GM19023 (cell line): ENCODE data around the gene INPP5A.

ENCODE experiments used
- ATAC-seq: cut with Tn5 transposase; IDR thresholded peaks from one replicate; pipeline ENCODE4 v1.9.1; 2021; ENCODE audit warnings: mild to moderate bottlenecking, moderate library complexity; ENCODE audit not compliant: unreplicated experiment

INPP5A gene

GRCh38 chr10:132805599-132805998, 268.0 kb downstream of the INPP5A start:
- ATAC-seq: no peak

- no peak for ATAC-seq
Measured at GRCh38 chr10:132806110-132806509, 268.5 kb downstream of the INPP5A start.

- ATAC-seq: no peak
Measured at GRCh38 chr10:132806561-132807003, 269.0 kb downstream of the INPP5A start.

GRCh38 chr10:132807621-132808049, 270.0 kb downstream of the INPP5A start:
- no peak for ATAC-seq

- ATAC-seq: no peak
Measured at GRCh38 chr10:132808383-132809231, 271.0 kb downstream of the INPP5A start.

GRCh38 chr10:132809232-132810140, 271.9 kb downstream of the INPP5A start:
- no peak for ATAC-seq

DNA sequence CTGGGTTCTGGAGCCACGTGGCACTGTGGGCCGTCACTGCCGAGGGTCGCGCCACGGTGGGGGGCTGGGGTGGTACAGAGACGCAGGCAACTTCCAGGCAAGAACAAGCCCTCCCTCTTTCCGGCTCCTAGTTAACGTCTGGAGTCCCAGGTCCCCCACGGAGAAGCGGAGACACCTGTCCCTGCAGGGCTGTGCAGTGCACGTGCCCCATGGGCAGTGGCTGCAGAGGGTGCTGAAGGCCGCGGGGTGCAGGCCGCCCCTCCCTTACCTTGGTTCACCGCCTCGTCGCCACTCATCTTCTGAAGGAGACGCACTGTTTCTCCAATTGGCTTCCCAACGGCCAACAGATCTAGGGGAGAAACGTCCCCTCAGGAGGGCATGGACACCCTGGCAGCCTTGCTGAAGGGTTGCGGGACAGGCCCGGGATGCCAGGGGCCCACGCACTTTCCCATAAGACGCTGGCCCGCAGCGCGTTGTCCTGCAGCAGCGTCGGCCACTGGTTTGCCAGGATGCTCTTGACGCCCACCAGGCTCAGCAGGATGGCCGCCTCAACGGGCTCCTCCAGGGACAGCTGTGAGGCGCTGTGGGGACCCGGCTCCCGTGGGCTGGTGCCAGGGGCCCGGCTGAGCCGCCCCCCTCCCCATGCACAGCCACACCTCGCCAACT, 272.7 kb downstream of the INPP5A start:
- no peak for ATAC-seq

DNA sequence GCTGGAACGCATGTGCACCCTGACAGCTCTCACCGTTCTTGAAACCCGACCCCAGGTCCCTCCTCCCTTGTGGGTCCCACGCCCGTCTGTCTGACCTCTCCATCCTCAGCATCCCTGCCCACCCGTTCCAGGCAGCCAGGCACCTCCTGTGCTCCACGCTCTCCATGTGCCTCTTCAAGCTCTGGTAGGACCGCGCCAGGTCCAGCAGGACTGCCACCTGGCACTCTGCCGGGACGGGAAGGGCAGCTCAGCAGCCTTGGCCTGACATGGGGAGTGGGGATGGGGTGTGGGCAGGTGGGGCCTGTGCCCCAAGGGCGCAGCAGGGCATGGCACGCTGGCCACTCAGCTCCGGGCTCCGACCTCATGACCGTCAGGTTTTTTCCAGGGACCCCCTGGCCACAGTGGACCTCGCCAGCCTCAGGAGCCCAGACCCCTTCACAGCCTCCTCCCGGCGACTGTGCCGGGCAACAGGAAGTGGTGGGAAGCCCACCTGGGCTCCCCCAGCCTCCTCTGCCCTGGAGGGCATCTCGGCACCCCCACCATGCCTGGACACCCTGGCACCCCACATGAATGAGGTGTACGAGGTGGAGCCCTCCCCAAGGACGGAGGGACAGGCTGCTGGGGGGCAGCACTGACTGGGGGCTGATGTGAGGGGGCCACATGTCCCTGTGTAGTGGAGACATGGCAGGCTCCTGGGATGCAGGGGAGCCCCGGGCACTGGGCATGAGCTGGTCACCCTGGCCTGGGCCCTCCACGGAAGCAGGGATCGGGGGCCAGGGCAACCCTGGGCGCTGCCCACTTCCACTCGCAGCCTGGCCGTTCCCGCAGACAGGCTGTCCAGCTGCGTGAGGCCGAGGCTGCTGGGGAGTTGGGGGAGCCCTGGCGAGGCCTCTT, 273.5 kb downstream of the INPP5A start:
- ATAC-seq: no peak

GRCh38 chr10:132811891-132812481, 274.4 kb downstream of the INPP5A start:
- no peak for ATAC-seq

DNA sequence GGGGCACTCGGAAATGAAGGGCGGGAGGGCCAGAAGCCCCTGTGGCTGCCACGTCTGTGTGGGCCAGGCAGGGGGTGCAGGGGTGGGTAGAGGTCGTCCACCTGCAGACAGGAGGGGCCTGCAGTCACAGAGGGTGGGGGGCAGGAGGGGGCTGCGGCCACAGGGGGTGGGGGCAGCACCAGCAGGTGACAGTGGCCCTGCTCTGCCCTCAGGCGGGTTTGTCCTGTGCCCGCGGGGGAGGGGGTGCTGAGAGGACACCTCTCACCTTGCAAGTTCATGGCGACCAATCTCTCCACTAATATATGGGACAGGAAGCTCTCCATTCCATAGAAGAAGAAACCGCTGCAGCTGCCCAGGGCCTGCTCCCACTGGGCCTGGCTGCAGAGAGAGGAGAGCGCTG, 274.9 kb downstream of the INPP5A start:
- no peak for ATAC-seq

GRCh38 chr10:132813001-132813401, 275.4 kb downstream of the INPP5A start:
- no peak for ATAC-seq

- ATAC-seq: no peak
Measured at GRCh38 chr10:132813560-132814468, 276.2 kb downstream of the INPP5A start.

- ATAC-seq: no peak
Measured at GRCh38 chr10:132814469-132814856, 276.9 kb downstream of the INPP5A start.

DNA sequence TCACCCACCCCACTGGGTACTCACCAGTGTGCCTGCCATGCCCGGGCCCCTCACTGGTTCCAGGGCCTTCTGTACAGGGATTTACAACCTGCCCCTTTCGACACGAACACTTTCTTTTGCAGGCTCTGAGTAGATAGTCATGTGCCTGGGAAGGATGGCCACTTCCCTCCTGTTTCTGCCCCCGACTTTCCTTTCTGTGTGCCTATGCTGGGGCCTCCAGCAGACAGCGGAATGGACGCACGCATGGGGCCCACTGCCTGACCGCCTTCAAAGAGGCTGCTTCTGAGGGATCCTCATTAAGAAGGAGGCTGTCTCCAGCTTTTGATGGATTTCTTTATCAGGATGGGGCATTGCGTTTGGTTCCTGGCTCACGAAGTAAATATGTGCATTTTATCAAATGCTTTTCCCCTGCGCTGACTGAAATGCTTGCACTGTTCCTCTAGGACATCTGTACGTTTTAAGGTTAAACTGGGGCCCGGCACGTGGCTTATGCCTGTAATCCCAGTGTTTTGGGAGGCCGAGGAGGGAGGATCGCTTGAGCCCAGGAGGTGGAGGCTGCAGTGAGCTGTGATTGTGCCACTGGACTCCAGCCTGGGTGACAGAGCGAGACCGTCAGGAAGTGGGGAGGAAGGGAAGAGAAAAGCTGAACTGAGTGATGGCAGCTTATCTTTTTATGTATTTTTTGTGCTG, 277.7 kb downstream of the INPP5A start:
- no peak for ATAC-seq

DNA sequence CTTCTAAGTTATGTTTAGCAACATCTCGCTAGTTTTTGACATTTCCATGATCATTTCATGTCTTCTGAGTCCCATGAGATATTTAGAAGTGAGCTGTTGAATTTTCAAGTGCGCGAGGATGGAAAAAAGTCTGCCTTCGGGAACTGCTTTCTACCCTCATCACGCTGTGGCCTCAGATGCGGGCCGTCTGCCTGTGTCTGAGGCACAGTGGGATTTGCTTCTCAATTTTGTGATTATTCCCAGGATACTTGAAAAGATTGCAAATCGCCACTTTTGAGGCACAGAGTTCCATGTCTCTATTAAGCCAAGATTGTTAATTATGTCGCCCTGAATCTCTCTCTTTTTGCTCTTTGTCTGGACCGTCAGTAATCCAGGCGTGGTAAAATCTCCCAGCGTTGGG, 279.1 kb downstream of the INPP5A start:
- no peak for ATAC-seq

DNA sequence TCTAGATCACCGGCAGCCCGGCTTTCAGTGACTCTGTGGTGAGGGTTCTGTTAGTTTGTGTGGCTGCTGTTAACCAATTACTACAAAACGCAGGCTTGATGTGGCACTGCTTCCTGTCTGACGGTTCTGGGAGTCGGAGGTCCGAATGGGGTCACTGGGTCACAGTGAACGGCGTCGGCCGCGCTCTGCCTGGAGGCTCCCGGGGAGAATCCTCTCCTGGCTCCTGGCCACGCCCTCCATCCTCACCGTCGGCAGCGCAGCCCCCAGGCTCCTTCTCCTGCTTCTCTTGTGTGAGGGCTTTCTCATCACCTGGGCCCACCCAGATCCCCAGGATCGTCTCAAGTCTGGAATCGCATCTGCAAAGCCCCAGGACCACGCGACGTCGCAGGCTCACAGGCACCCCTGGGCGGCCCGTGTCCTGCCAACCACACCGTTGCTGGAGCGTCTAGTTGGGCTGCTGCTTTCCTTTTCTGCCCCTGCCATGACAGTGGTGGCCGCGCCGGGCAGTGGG, 280.2 kb downstream of the INPP5A start:
- ATAC-seq: no peak

DNA sequence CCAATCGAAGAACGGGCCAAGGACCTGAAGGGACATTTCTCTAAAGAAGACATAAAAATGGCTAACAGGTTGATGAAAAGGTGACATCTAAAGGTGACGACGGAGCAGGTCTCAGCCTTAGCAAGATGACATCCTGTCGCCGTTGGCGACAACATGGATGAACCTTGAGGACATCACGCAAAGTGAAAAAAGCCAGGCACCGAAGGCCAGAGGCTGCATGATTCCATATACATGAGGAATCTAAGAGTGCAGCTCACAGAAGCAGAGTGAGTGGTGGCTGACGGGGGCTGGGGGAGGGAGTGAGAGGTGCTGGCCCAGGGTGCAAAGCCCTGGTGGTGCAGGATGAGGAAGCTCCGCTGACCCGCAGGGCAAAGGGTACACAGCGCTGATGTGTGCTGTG, 282.5 kb downstream of the INPP5A start:
- ATAC-seq: no peak
